Measurements from ENCODE around the gene HERPUD2.

GRCh38 chr7:35722054-35722849 is 27.3 kb upstream of the HERPUD2 start:
- TF ChIP-seq CTCF (optimal IDR thresholded peaks at IDR 0.05 in 1 of 3, IDR thresholded peaks at IDR 0.05 in 1 of 3, conservative IDR thresholded peaks at IDR 0.05 in 1 of 3; ENCODE audit: extremely low read depth in 1 of 3, insufficient read depth in 2 of 3, low read length in 3 of 3) (no peak), EZH2 (IDR thresholded peaks at IDR 0.05; ENCODE audit: low read length) (no peak)
